NCI-H446 (cell line): ENCODE results near the gene RFTN1.

Source experiments
- DNase-seq, 2 experiments: peaks; one replicate each; lab custom pipeline; 2025; lab: John Stamatoyannopoulos, UW

The RFTN1 gene

GRCh38 chr3:16529264-16529663 is 15.8 kb upstream of the RFTN1 start:
- DNase-seq, result no peak

GRCh38 chr3:16528581-16528993 is 15.1 kb upstream of the RFTN1 start:
- no peak for DNase-seq

- no peak for DNase-seq
Measured at GRCh38 chr3:16528106-16528505, 14.6 kb upstream of the RFTN1 start.

DNA sequence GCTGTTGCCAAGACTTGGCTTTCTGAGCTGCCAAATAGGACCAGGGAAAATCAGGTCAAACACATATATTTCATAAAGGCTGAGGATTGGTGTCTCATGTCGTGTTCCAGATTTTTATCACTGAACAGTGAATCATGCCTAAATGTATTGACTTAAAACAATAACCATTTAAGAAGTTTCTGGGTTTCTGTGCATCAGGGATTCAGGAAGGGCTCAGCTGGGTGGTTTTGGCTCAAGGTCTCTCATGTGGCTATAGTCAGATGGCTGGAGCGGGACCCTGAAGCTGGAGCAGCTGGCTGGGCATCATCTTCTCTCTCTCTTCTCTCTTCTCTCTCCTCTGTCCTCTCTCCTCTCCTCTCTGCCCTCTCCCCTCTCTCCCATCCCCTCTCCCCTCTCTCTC is 10.7 kb upstream of the RFTN1 start:
- no peak for DNase-seq

GRCh38 chr3:16523778-16524177 is 10.3 kb upstream of the RFTN1 start:
- no peak for DNase-seq

GRCh38 chr3:16522834-16523233 is 9.3 kb upstream of the RFTN1 start:
- DNase-seq, result no peak

DNA sequence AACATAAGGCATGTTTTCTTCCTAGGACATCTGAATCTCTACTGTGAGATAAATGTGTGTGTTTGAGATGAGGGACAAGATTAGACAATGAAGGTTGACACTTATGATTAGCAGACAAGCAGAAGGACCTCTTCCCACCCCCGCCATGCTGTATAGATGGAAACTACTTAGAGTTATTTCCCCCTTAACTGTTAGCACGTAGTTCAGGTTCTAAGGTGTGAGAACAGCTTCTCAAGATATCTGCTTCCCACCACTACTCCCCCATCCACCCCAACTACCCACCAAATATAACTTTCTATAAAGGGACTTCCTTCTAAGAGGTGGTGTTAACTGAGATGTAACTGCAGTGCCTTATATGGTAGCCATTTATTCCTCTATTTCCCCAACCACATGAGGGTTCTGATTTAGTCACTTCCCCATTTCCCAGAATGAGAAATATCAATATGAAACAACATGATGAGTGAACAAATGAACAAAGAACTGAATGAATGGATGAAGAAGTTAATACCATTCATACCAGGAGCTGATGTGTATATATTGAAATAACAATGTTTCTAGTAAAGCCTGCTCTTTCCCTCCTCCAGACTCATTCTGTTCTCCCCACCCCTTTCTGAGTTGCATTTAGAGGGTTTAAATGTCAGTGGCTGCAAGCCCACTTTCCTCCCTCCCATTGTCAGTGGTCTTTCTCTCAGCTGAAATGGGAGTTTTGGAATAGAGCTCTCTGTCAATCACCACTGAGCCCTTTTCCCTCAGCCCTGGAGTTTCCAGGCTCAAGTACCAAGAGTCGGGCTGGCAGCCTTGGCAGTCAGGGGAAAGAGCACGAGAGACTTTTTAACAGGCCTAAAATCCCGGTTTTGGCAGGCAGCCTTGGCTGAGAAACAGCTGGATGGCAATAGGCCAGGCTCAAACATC is 7.7 kb upstream of the RFTN1 start:
- no peak for DNase-seq

DNA sequence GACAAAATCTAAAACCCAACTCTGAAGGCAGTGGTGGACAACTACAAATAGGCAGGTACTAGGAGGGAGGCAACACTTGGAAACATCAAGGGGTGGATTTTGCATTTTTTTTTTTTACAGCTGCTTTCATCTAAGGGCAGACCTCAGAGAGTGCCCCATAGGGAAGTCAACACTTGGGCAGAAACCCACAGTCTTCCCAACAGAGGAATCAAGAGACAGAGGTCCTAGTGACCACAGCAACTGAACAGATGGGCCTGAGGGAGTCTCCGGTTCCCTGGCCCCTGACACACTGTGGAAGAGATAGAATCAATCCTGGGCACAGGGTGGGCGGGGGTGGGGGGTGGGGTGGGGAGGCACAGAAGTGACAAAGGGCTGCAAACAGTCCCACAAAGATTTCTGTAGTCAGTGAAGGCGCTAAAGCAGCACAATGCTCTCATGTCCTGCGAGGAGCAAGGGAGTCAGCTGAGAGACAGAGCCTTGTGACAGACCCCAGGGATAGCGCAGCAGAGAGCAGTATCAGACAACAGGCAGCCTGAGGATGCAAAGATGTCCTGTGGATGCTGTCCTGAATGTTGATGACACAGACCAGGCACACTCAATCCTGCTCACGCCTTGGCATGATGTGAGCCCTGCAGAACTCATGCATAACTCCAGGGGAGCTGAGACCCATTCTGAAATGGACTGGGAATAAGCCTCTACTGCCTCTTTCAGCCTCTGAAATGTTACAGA is 6.9 kb upstream of the RFTN1 start:
- DNase-seq, result no peak

GRCh38 chr3:16516695-16517481 is 3.4 kb upstream of the RFTN1 start:
- DNase-seq, result no peak

GRCh38 chr3:16515885-16516420 is 2.5 kb upstream of the RFTN1 start:
- DNase-seq, result no peak

GRCh38 chr3:16514755-16515353 is 1.4 kb upstream of the RFTN1 start:
- no peak for DNase-seq

DNA sequence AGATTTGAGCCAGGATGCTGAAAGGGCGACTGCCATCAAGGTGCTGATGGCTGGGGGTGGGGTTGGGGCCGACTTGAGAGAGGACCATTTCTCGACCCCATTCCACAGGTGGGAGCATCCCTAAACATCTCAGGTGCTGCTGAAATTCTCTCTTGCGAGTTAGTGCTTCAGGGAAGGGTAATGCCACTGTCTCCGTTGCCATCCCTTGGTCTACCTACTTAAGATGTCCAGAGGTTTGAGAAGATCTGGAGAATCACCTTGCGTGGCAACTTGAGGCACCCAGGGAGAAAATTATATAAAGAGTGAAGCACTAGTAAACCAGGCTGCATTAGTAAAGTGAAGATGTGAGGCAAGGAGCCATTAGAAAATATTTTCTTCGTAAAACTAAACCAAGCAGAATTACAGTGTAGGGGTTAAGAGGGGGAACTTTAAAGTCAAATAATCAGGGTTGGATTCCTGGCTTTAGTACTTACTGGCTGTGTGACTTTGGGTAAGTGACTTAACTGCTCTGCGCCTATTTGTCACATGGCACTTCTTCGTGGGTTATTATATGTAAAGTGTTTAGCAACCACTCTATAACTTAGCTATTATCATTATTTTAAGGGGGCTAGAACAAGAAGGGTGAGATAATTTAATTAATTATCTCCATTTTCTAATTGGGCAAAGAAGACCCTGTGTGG is 662 bp upstream of the RFTN1 start:
- no peak for DNase-seq

- DNase-seq, result no peak
Measured at GRCh38 chr3:16512435-16513140, 911 bp downstream of the RFTN1 start.

DNA sequence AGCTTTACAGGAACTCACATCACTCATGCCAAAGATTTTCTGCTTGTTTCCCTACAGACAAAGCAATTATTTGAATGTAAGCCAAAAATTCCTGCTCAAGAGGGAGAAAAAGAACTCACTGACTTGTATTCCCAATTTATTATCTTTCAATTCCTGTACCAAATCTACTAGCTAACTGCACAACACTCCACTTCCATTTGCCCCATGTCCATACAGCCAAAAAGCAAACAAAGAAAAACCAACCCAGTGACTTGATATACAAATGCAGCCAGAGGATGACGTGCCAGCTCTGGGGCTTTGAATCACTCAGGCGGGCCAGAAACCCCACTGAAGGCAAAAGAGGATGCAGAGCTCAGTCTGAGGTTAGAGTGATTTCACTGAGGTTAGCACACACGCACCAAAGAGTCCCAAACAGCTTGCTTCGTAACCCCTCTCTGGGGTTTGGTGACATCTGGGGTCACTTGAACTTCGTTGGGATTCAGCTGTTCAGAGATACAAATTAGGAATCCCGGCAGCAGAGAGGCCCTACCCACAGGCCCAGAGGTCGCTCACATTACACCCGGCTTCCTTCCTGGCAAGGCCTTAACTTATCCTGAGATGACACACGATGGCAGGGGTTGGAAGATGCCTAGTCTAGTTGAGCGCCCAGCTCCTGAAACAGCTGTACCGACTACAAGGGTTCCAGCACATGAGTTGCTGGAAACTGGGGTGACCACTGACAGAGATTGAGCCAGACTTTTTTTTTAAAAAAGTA is 1.6 kb downstream of the RFTN1 start:
- peak in 1 of 2 experiments; percentile 70 for DNase-seq

DNA sequence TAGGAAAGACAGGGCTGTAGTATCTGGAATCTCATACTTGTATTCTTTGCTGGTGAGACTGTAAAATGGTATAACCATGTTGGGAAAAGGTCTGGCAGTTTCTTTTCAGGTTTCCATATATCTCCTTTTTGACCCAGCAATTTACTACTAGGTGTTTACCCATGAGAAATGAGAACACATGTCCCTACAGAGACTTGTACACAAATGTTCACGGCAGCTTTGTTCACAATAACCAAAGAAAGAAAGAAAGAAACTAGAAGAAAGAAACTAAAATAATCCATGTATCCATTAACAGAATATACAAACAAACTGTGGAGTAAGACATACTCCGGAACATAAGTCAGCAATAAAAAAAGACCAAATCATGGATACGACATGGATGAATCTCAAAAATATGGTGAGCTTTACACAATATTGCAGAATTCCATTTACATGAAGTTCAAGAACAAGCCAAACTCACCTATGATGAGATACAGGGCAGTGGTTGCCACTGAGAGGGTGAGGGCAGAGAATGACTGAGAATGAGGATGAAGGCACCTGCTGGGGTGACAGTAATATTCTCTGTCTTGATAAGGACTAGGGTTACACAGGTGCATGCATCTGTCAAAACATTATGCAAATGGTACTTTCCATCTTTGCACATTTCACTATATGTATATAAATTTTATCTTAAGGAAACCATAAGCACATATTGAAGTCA is 2.7 kb downstream of the RFTN1 start:
- DNase-seq, result no peak

DNA sequence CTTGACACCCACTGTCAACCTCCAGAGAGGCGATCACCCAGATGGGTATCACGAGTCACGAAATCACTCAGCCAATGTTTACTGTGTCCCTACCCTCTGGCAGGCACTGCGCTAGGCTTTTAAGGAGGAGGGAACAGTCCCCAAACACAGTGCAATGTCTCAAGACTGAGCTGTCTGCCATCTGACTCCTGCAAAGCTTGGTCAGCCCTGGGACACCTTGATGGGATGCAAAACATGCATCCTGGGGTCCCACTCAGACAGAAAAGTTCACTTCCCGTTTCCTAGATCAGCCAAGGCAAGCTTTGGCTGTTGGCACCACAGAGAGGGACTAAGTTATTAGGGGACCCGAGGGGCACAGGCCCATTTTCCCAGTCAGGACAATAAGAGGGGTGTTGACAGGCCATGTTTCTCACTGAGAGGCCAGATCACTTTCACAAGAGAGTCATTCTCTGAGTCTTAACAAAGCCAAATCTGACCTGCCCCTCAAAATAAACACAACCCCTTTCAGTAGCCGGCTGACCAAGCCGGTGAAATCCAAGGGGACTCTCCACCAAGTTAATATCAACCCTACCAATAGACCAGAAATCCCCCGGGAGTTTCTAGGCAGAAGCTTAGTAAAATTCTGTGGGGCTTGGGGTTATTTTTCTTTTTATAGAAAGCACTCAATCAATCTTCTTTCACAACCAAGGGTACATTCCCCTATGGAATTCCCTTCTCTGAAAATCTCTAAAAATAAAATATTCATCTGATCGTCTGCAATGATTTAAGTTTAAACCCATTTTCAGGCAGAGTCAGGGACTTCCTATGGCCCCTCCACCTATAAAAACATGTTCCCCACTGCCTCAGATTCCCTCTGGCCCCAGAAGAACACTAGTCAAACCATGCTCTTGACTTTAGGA is 3.5 kb downstream of the RFTN1 start:
- no peak for DNase-seq

GRCh38 chr3:16508591-16508995 is 4.9 kb downstream of the RFTN1 start:
- DNase-seq, result no peak

GRCh38 chr3:16508243-16508578 is 5.3 kb downstream of the RFTN1 start:
- DNase-seq, result no peak
